ENCODE measurements around the gene CCHCR1. TPM values are rescaled to one million over a fixed set of nuclear protein-coding genes. Genes with fewer than 3 reads are reported as not detected.

CCHCR1 gene
- total and polyA plus RNA-seq, 9 of the 15 experiments (the other 6 are each of a cell fraction or from before 2014, with no cell fraction given) = 1.2 to 47.3 (median 32.0) TPM

DNA sequence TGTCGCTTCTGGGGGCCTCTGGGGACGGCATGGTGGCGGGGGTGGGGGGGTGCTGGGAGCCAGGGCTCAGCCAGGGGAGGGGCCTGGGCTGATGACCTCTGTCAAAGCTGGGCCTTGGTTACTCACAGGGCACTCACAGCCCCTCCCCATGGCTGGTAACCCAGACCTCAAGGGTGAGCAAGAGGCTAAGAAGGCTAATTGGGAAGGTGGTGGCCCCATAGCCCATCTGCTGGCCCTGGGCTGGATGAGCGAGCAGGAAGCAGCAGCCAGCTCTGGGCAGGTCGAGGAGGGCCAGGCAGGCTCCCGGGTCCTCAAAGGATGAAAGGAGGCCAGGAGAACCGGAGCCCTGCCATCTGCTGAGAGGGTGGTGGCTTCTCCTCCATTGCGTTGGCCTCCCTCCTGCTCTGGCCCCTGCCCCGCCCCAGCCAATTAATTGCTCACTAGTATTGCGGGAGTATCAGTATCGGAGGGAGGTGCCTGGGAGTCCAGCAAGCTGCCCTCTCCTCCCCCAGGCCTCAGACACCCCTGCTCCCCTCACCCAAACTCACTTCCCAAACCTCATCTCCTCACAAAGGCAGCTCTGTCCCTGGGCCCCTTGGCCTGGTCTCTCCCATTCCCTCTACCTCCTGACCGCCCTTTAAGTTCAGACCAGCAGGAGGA, 36.3 kb downstream of the CCHCR1 start:
- Histone ChIP-seq H3K27ac (ENCODE audit: extremely low read depth, low read depth, low read length) (no peak overlapping the region), H2AFZ (ENCODE audit: low read depth, low read length) (no peak overlapping the region), H3K4me3 (no peak overlapping the region), H3K4me2 (ENCODE audit: insufficient read depth, low read length) (no peak overlapping the region), H3K9me3 (replicated peaks; ENCODE audit: control insufficient read depth, insufficient read depth, low read depth, low read length) (no peaks in the 10 kb centered on the region), H3K4me1 (replicated peaks in 1 of 2; ENCODE audit: control insufficient read depth in 2 of 2, insufficient read depth in 2 of 2, low read length in 2 of 2) (peaks cover 0 to 17% of the 10 kb centered on the region in 2 experiments; a peak in 2 of 5 replicates), H3K36me3 (ENCODE audit: control insufficient read depth, insufficient read depth, low read length) (no peaks in the 10 kb centered on the region), H3K79me2 (ENCODE audit: control insufficient read depth, insufficient read depth, low read length) (no peaks in the 10 kb centered on the region), H3K27me3 (ENCODE audit: control insufficient read depth in 2 of 2, insufficient read depth in 2 of 2, low read length in 2 of 2) (peaks cover 47 to 88% of the 10 kb centered on the region in 2 experiments), H3K9me1 (ENCODE audit: control insufficient read depth, insufficient read depth, low read length) (no peaks in the 10 kb centered on the region), H3K9ac (ENCODE audit: insufficient read depth in 1 of 2, low read depth in 2 of 2, low read length in 2 of 2) (peak overlapping the region in 1 of 2 experiments; percentile 6; a peak in 1 of 4 replicates), H4K20me1 (replicated peaks; ENCODE audit: control insufficient read depth, insufficient read depth, low read length) (peaks cover 4% of the 10 kb centered on the region; the same call in 1 of the 2 replicates)
- CTCF ChIA-PET (ENCODE audit: low intra/inter-chr PET ratio) = no interaction called here
- no peak for ATAC-seq
- no peak for FAIRE-seq
- no peak for DNase-seq (ENCODE audit: extremely low read depth in 1 of 4, low spot score in 3 of 4)
- no TSS peak for BruUV-seq (replicated peaks)
- in situ Hi-C loops (cut with MboI) = no loop called here
- POLR2A ChIA-PET = no interaction called here
- under 1% methylated on average over 9 of the region's 12 CpGs for WGBS (ENCODE audit: insufficient coverage, low coverage, missing lambda C conversion rate)
- intact Hi-C loops (cut with micrococcal nuclease) = no loop called here
- TF ChIP-seq, protein P1, sequence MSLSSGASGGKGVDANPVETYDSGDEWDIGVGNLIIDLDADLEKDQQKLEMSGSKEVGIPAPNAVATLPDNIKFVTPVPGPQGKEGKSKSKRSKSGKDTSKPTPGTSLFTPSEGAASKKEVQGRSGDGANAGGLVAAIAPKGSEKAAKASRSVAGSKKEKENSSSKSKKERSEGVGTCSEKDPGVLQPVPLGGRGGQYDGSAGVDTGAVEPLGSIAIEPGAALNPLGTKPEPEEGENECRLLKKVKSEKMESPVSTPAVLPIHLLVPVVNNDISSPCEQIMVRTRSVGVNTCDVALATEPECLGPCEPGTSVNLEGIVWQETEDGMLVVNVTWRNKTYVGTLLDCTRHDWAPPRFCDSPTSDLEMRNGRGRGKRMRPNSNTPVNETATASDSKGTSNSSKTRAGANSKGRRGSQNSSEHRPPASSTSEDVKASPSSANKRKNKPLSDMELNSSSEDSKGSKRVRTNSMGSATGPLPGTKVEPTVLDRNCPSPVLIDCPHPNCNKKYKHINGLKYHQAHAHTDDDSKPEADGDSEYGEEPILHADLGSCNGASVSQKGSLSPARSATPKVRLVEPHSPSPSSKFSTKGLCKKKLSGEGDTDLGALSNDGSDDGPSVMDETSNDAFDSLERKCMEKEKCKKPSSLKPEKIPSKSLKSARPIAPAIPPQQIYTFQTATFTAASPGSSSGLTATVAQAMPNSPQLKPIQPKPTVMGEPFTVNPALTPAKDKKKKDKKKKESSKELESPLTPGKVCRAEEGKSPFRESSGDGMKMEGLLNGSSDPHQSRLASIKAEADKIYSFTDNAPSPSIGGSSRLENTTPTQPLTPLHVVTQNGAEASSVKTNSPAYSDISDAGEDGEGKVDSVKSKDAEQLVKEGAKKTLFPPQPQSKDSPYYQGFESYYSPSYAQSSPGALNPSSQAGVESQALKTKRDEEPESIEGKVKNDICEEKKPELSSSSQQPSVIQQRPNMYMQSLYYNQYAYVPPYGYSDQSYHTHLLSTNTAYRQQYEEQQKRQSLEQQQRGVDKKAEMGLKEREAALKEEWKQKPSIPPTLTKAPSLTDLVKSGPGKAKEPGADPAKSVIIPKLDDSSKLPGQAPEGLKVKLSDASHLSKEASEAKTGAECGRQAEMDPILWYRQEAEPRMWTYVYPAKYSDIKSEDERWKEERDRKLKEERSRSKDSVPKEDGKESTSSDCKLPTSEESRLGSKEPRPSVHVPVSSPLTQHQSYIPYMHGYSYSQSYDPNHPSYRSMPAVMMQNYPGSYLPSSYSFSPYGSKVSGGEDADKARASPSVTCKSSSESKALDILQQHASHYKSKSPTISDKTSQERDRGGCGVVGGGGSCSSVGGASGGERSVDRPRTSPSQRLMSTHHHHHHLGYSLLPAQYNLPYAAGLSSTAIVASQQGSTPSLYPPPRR (CRISPR knock-in tag; IDR thresholded peaks at IDR 0.05; ENCODE audit: borderline replicate concordance) = no peak
- TF ChIP-seq STAT5A (IDR thresholded peaks at IDR 0.05; ENCODE audit: borderline replicate concordance, low read length) = no peak
- no peak for TF ChIP-seq NCOA2 (IDR thresholded peaks at IDR 0.05; ENCODE audit: partially characterized antibody in 2 of 2)
- TF ChIP-seq HLTF (IDR thresholded peaks at IDR 0.05) = no peak
- TF ChIP-seq ZNF324 (CRISPR knock-in tag; IDR thresholded peaks at IDR 0.05) = no peak
- TF ChIP-seq ZBTB17 (CRISPR knock-in tag; IDR thresholded peaks at IDR 0.05) = no peak
- TF ChIP-seq DPF2 (IDR thresholded peaks at IDR 0.05) = no peak
- no peak for TF ChIP-seq KLF6 (CRISPR knock-in tag; IDR thresholded peaks at IDR 0.05; ENCODE audit: borderline replicate concordance)
- TF ChIP-seq, protein P2, sequence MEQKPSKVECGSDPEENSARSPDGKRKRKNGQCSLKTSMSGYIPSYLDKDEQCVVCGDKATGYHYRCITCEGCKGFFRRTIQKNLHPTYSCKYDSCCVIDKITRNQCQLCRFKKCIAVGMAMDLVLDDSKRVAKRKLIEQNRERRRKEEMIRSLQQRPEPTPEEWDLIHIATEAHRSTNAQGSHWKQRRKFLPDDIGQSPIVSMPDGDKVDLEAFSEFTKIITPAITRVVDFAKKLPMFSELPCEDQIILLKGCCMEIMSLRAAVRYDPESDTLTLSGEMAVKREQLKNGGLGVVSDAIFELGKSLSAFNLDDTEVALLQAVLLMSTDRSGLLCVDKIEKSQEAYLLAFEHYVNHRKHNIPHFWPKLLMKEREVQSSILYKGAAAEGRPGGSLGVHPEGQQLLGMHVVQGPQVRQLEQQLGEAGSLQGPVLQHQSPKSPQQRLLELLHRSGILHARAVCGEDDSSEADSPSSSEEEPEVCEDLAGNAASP (IDR thresholded peaks at IDR 0.05) = no peak
- no peak for TF ChIP-seq TCF7L2 (IDR thresholded peaks at IDR 0.05; ENCODE audit: low read depth, low read length)
- TF ChIP-seq NR0B1 (IDR thresholded peaks at IDR 0.05; ENCODE audit: partially characterized antibody) = no peak
